GM23338 (cell line): Measurements from ENCODE around the gene SCGN. TPM values are rescaled to one million over a fixed set of nuclear protein-coding genes. Genes with fewer than 3 reads are reported as not detected.

Source experiments
- ATAC-seq: fragments of 200-7000 bp; cut with Tn5 transposase; 3 replicates; pipeline ENCODE4 v1.9.1; 2020
- DNase-seq: peaks from one replicate; pipeline ENCODE4 v3.0.0-alpha.2; 2015; ENCODE audit warnings: low spot score
- H2AFZ ChIP-seq: fragments of 200-600 bp; sonication (generic); 2 replicates; pipeline ENCODE4 v1.8.0; 2016; ENCODE audit warnings: antibody characterized with exemption, mild to moderate bottlenecking, moderate library complexity
- H3F3A ChIP-seq: fragments of 200-600 bp; sonication (generic); replicated peaks from 2 replicates; pipeline ENCODE4 v1.8.0; 2017; ENCODE audit warnings: antibody characterized with exemption, mixed run types, low read depth
- H3K27ac ChIP-seq: fragments of 200-600 bp; sonication (generic); 2 replicates; pipeline ENCODE4 v1.6.1; 2016; ENCODE audit warnings: low read depth
- H3K27me3 ChIP-seq: fragments of 200-600 bp; sonication (generic); 2 replicates; pipeline ENCODE4 v1.8.0; 2016; ENCODE audit warnings: mild to moderate bottlenecking, mixed run types, moderate library complexity; ENCODE audit not compliant: insufficient read depth
- H3K36me3 ChIP-seq: fragments of 200-600 bp; sonication (generic); 2 replicates; pipeline ENCODE4 v1.8.0; 2016; ENCODE audit warnings: mild to moderate bottlenecking; ENCODE audit not compliant: insufficient read depth
- H3K4me1 ChIP-seq: fragments of 200-600 bp; sonication (generic); 2 replicates; pipeline ENCODE4 v1.8.0; 2016; ENCODE audit warnings: mild to moderate bottlenecking, moderate library complexity; ENCODE audit not compliant: insufficient read depth
- H3K4me2 ChIP-seq: fragments of 200-600 bp; sonication (generic); 2 replicates; pipeline ENCODE4 v1.7.1; 2017; ENCODE audit warnings: mixed run types
- H3K4me3 ChIP-seq: fragments of 200-600 bp; sonication (generic); 2 replicates; pipeline ENCODE4 v1.6.1; 2016; ENCODE audit warnings: mixed run types
- H3K79me2 ChIP-seq: fragments of 200-600 bp; sonication (generic); replicated peaks from 2 replicates; pipeline ENCODE4 v1.8.0; 2017; ENCODE audit warnings: mild to moderate bottlenecking; ENCODE audit not compliant: insufficient read depth
- H3K9me2 ChIP-seq: fragments of 200-600 bp; sonication (generic); 2 replicates; pipeline ENCODE4 v1.8.0; 2017; ENCODE audit not compliant: insufficient read depth
- H4K20me1 ChIP-seq: fragments of 200-600 bp; sonication (generic); replicated peaks from 2 replicates; pipeline ENCODE4 v1.8.0; 2017; ENCODE audit warnings: mild to moderate bottlenecking; ENCODE audit not compliant: insufficient read depth
- H3K27ac Mint-ChIP-seq: 2 replicates; pipeline ENCODE4 v1.8.0; 2020; ENCODE audit warnings: inconsistent platforms, mild to moderate bottlenecking, moderate library complexity, mixed read lengths
- H3K27me3 Mint-ChIP-seq: 3 replicates; pipeline ENCODE4 v1.8.0; 2022; ENCODE audit warnings: low read depth, mild to moderate bottlenecking, moderate library complexity, mixed read lengths, inconsistent platforms; ENCODE audit not compliant: insufficient read depth, poor library complexity
- H3K36me3 Mint-ChIP-seq: 3 replicates; pipeline ENCODE4 v1.8.0; 2021; ENCODE audit warnings: low read depth, mild to moderate bottlenecking, inconsistent platforms, moderate library complexity, mixed read lengths
- H3K4me1 Mint-ChIP-seq: 3 replicates; pipeline ENCODE4 v1.8.0; 2020; ENCODE audit warnings: mild to moderate bottlenecking, inconsistent platforms, mixed read lengths
- H3K4me3 Mint-ChIP-seq: 3 replicates; pipeline ENCODE4 v1.8.0; 2021; ENCODE audit warnings: moderate library complexity, mild to moderate bottlenecking, inconsistent platforms, mixed read lengths
- H3K9me3 Mint-ChIP-seq: 3 replicates; pipeline ENCODE4 v1.8.0; 2020; ENCODE audit warnings: moderate library complexity, mild to moderate bottlenecking, inconsistent platforms, mixed read lengths
- CREB1 ChIP-seq: fragments of 250-450 bp; sonication (Bioruptor Pico); IDR thresholded peaks from 2 replicates; pipeline ENCODE4 v1.5.0; 2020; ENCODE audit warnings: low read depth, mild to moderate bottlenecking, moderate library complexity
- EZH2 ChIP-seq: fragments of 200-600 bp; sonication (generic); IDR thresholded peaks from one replicate; pipeline ENCODE4 v1.8.0; 2017; ENCODE audit warnings: antibody characterized with exemption, mild to moderate bottlenecking, low read depth; ENCODE audit not compliant: unreplicated experiment
- JUNB ChIP-seq: IDR thresholded peaks from one replicate; pipeline ENCODE4 v1.6.1; 2016; ENCODE audit warnings: antibody characterized with exemption; ENCODE audit not compliant: unreplicated experiment
- NANOG ChIP-seq: IDR thresholded peaks from 2 replicates; pipeline ENCODE4 v1.6.1; 2016; ENCODE audit warnings: antibody characterized with exemption, borderline replicate concordance
- REST ChIP-seq: IDR thresholded peaks from one replicate; pipeline ENCODE4 v1.6.1; 2018; ENCODE audit warnings: antibody characterized with exemption; ENCODE audit not compliant: unreplicated experiment
- STAT1 ChIP-seq: IDR thresholded peaks from one replicate; pipeline ENCODE4 v1.6.1; 2016; ENCODE audit warnings: antibody characterized with exemption; ENCODE audit not compliant: unreplicated experiment
- ZNF114 ChIP-seq: fragments of 250-450 bp; sonication (Bioruptor Pico); IDR thresholded peaks from 2 replicates; pipeline ENCODE4 v1.5.0; 2020; ENCODE audit warnings: mild to moderate bottlenecking, moderate library complexity
- ZNF331 ChIP-seq: fragments of 250-450 bp; sonication (Bioruptor Pico); IDR thresholded peaks from 2 replicates; pipeline ENCODE4 v1.5.0; 2020; ENCODE audit warnings: low read depth, mild to moderate bottlenecking, moderate library complexity
- polyA plus RNA-seq: library from polyadenylated mRNA; unstranded; fragments of >200 nt; fragmentation: Nextera tagmentation; extraction: Ambion mirVana; gene quantifications from 2 replicates; pipeline ENCODE4 v1.2.1, GENCODE V29; 2016
- total RNA-seq: library from RNA; depleted of rRNA; stranded (reverse); fragments of >200 nt; shearing (Covaris generic); gene quantifications from 2 replicates; pipeline ENCODE4 v1.2.3, GENCODE V29; 2014
- TF ChIP-seq, protein P1 (sequence below), 2 experiments: fragments of 200-600 bp in 1 of 2; sonication (generic) in 1 of 2; conservative IDR thresholded peaks; 2 replicates each; pipeline versions ENCODE4 v1.5.1 to v1.6.1; 2016 to 2017; ENCODE audit warnings: antibody characterized with exemption in 2 of 2, low read depth in 2 of 2, mild to moderate bottlenecking in 2 of 2, moderate library complexity in 1 of 2

The SCGN gene
- total and polyA plus RNA-seq, 2 experiments from 2014 or later = not detected

GRCh38 chr6:25745836-25746235 lies 93.8 kb downstream of the SCGN start (continued):
- TF ChIP-seq, protein P1, sequence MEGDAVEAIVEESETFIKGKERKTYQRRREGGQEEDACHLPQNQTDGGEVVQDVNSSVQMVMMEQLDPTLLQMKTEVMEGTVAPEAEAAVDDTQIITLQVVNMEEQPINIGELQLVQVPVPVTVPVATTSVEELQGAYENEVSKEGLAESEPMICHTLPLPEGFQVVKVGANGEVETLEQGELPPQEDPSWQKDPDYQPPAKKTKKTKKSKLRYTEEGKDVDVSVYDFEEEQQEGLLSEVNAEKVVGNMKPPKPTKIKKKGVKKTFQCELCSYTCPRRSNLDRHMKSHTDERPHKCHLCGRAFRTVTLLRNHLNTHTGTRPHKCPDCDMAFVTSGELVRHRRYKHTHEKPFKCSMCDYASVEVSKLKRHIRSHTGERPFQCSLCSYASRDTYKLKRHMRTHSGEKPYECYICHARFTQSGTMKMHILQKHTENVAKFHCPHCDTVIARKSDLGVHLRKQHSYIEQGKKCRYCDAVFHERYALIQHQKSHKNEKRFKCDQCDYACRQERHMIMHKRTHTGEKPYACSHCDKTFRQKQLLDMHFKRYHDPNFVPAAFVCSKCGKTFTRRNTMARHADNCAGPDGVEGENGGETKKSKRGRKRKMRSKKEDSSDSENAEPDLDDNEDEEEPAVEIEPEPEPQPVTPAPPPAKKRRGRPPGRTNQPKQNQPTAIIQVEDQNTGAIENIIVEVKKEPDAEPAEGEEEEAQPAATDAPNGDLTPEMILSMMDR (conservative IDR thresholded peaks at IDR 0.05; ENCODE audit: low read depth in 2 of 2) = no peak
- no peak for TF ChIP-seq REST

GRCh38 chr6:25746968-25747367 lies 95.0 kb downstream of the SCGN start:
- H3K4me1 Mint-ChIP-seq = no peaks in the 10 kb centered on the region
- Histone ChIP-seq H3K4me2 (no peak overlapping the region), H2AFZ (no peak overlapping the region), H3F3A (no peaks in the 10 kb centered on the region), H3K4me3 (no peak overlapping the region), H3K27me3 (no peaks in the 10 kb centered on the region), H3K9me2 (no peaks in the 10 kb centered on the region), H3K27ac (no peak overlapping the region), H4K20me1 (no peaks in the 10 kb centered on the region), H3K4me1 (no peaks in the 10 kb centered on the region), H3K79me2 (no peaks in the 10 kb centered on the region), H3K36me3 (no peaks in the 10 kb centered on the region)
- peaks cover 2% of the 10 kb centered on the region; the same call in 2 of the 3 replicates for H3K9me3 Mint-ChIP-seq
- H3K4me3 Mint-ChIP-seq = no peak overlapping the region
- no peaks in the 10 kb centered on the region for H3K36me3 Mint-ChIP-seq
- H3K27me3 Mint-ChIP-seq = no peaks in the 10 kb centered on the region
- TF ChIP-seq, protein P1 (conservative IDR thresholded peaks at IDR 0.05; ENCODE audit: low read depth in 2 of 2) = peak; percentile 60 to 75
- no peak for TF ChIP-seq ZNF114 (CRISPR knock-in tag)
- DNase-seq = peak; percentile 61
- no peak overlapping the region for H3K27ac Mint-ChIP-seq
- ATAC-seq = peak; percentile 73

DNA sequence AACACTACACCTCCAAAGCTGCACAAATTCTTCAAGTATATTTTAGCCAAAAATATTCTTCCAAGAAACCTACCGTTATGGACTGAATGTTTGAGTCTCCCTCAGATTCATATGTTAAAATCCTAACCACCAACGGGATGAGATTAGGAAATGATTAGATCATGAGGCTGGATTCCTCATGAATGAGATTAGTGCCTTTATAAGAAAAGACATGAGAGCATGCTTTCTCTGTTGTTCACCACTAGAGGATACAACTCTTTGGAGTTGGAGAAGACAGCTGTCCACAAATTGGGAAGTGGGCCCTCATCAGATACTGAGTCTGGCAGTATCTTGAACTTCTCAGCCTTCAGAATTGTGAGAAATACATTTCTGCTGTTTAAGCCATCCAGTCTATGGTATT lies 95.5 kb downstream of the SCGN start:
- H3K27me3 Mint-ChIP-seq = no peaks in the 10 kb centered on the region
- H3K27ac Mint-ChIP-seq = no peak overlapping the region
- TF ChIP-seq NANOG (no peak), EZH2 (no peak), JUNB (no peak), STAT1 (no peak), ZNF331 (CRISPR knock-in tag) (no peak), CREB1 (CRISPR knock-in tag) (no peak)

More for the DNA sequence above, 95.5 kb downstream of the SCGN start:
- no peaks in the 10 kb centered on the region for H3K79me2 ChIP-seq
- Mint-ChIP-seq H3K4me3 (no peak overlapping the region), H3K36me3 (no peaks in the 10 kb centered on the region), H3K4me1 (no peaks in the 10 kb centered on the region), H3K9me3 (no peaks in the 10 kb centered on the region)
- no peak for ATAC-seq
- no peaks in the 10 kb centered on the region for H3K36me3 ChIP-seq
- no peak overlapping the region for H2AFZ ChIP-seq
- no peak overlapping the region for H3K4me2 ChIP-seq
- H3K4me1 ChIP-seq = no peaks in the 10 kb centered on the region
- no peaks in the 10 kb centered on the region for H3K27me3 ChIP-seq
- DNase-seq = no peak
- no peaks in the 10 kb centered on the region for H3K9me2 ChIP-seq
- no peaks in the 10 kb centered on the region for H3F3A ChIP-seq
- no peaks in the 10 kb centered on the region for H4K20me1 ChIP-seq
- H3K27ac ChIP-seq = no peak overlapping the region
- no peak overlapping the region for H3K4me3 ChIP-seq
